ENCODE measurements around the gene TRIM49D2. TPM values are rescaled to one million over a fixed set of nuclear protein-coding genes. Genes with fewer than 3 reads are reported as not detected.
"Not testable (repeated sequence)": the region's sequence is repeated elsewhere in the genome, so short reads cannot be mapped to it uniquely, and the experiment has no call there.

TRIM49D2 gene
- total RNA-seq (2014; rRNA removed; shearing (Covaris generic)), result not detected in 2 replicates

GRCh38 chr11:89923764-89924163, at the start of gene TRIM49D2:
TSS of gene TRIM49D2 (plus strand) at chr11:89924064. CDS start at chr11:89926762, 2,698 bp downstream.
- not testable (repeated sequence) for DNase-seq (ENCODE audit: low read depth)

GRCh38 chr11:89877511-89877910, 46.4 kb upstream of the TRIM49D2 start:
- DNase-seq (ENCODE audit: low read depth), result not testable (repeated sequence)

GRCh38 chr11:89893245-89893644, 30.6 kb upstream of the TRIM49D2 start:
- DNase-seq (ENCODE audit: low read depth), result not testable (repeated sequence)

- DNase-seq (ENCODE audit: low read depth), result not testable (repeated sequence)
Observed at GRCh38 chr11:89900809-89901208, 23.1 kb upstream of the TRIM49D2 start.

GRCh38 chr11:89922195-89922660, 1.6 kb upstream of the TRIM49D2 start, which contains the start of gene TRIM49D1:
TSS of gene TRIM49D1 (minus strand) at chr11:89922245. CDS start at chr11:89917710, 4,535 bp downstream.
- no peak for DNase-seq (ENCODE audit: low read depth)

- DNase-seq (ENCODE audit: low read depth), result not testable (repeated sequence)
Observed at GRCh38 chr11:89960833-89961232, 37.0 kb downstream of the TRIM49D2 start.

GRCh38 chr11:89965737-89966136, 41.9 kb downstream of the TRIM49D2 start, which contains the start of gene TRIM64:
TSS of gene TRIM64 (plus strand) at chr11:89966037. CDS start at chr11:89968504, 2,467 bp downstream.
- DNase-seq (ENCODE audit: low read depth), result not testable (repeated sequence)

Other genes starting within 250 kb of the TRIM49D2 start
- not detected in 2 replicates for gene TRIM77, start 213.8 kb upstream of the TRIM49D2 start, total RNA-seq (2014; rRNA removed; shearing (Covaris generic))
- not detected in 2 replicates for gene TRIM49, start 115.5 kb upstream of the TRIM49D2 start, total RNA-seq (2014; rRNA removed; shearing (Covaris generic))
- gene TRIM64B, start 45.6 kb upstream of the TRIM49D2 start, total RNA-seq (2014; rRNA removed; shearing (Covaris generic)), result not detected in 2 replicates
- not detected in 2 replicates for gene TRIM49D1, start 1.8 kb upstream of the TRIM49D2 start, total RNA-seq (2014; rRNA removed; shearing (Covaris generic))
- not detected in 2 replicates for gene TRIM64, start 42.0 kb downstream of the TRIM49D2 start, total RNA-seq (2014; rRNA removed; shearing (Covaris generic))
- gene TRIM49C, start 107.0 kb downstream of the TRIM49D2 start, total RNA-seq (2014; rRNA removed; shearing (Covaris generic)), result not detected in 2 replicates
- gene UBTFL1, start 161.9 kb downstream of the TRIM49D2 start, total RNA-seq (2014; rRNA removed; shearing (Covaris generic)), result not detected in 2 replicates
- gene NAALAD2, start 210.6 kb downstream of the TRIM49D2 start, total RNA-seq (2014; rRNA removed; shearing (Covaris generic)), result 0.15 TPM in 1 of 2 replicates, not detected in the other